Astrocyte (in vitro differentiated cells and primary cell): ENCODE results near the gene MYCBPAP.
A peak's percentile ranks its signal among the peaks of the same experiment; 100 is the strongest.

Experiments
- CTCF ChIP-seq: IDR thresholded peaks from 2 replicates; pipeline ENCODE4 v1.5.1; 2011; ENCODE audit warnings: low read depth, mild to moderate bottlenecking, inconsistent platforms, low read length, moderate library complexity; ENCODE audit not compliant: insufficient read depth
- EZH2 ChIP-seq: IDR thresholded peaks from 2 replicates; pipeline ENCODE4 v1.6.1; 2012; ENCODE audit warnings: mild to moderate bottlenecking, low read length, inconsistent platforms; ENCODE audit not compliant: insufficient read depth

GRCh38 chr17:50559674-50560184 lies 51.5 kb downstream of the MYCBPAP start:
- no peak for TF ChIP-seq CTCF
- peak; percentile 89 for TF ChIP-seq EZH2
